T-cell (primary cell): Measurements from ENCODE around the gene RAPSN. TPM values are rescaled to one million over a fixed set of nuclear protein-coding genes. Genes with fewer than 3 reads are reported as not detected.

ENCODE experiments used
- ATAC-seq, 4 experiments: fragments of 200-7000 bp in 3 of 4; fragments of 150-1000 bp in 1 of 4; cut with Tn5 transposase; replicated peaks in 1 of 4; 1 replicate in 3 of 4; 2 replicates in 1 of 4; pipeline ENCODE4 v1.10.0; 2021; ENCODE audit warnings: moderate library complexity in 3 of 4, mild to moderate bottlenecking in 2 of 4, moderate number of reproducible peaks in 1 of 4
- CTCF ChIA-PET, 2 donors: fragments of 300-600 bp; sonication (Branson Sonifier 250); formaldehyde crosslinking; loops; one replicate each; lab custom pipeline; 2022; ENCODE audit warnings: antibody characterized with exemption in 2 of 2; lab: Charles Lee
- POLR2A ChIA-PET, 2 donors: fragments of 300-600 bp; sonication (Branson Sonifier 250); formaldehyde crosslinking; loops; one replicate each; lab custom pipeline; 2022; ENCODE audit warnings: antibody characterized with exemption in 2 of 2; lab: Charles Lee
- DNase-seq, 35 experiments: peaks; one replicate each; pipeline versions ENCODE4 v3.0.0 to v3.0.0-alpha.2; 2013 to 2023
- H3K27ac ChIP-seq: one replicate; pipeline ENCODE4 v1.5.1; 2013; ENCODE audit warnings: low read length
- H3K27me3 ChIP-seq, 2 experiments: replicated peaks in 1 of 2; 1 replicate in 1 of 2; 2 replicates in 1 of 2; pipeline versions ENCODE4 v1.6.1 to v1.7.0; 2013; ENCODE audit warnings: low read length in 1 of 2, mixed read lengths in 1 of 2; ENCODE audit not compliant: control insufficient read depth in 2 of 2, insufficient read depth in 2 of 2; ENCODE audit errors: extremely low read depth in 1 of 2
- H3K36me3 ChIP-seq, 2 donors: 1 replicate in 1 of 2; 2 replicates in 1 of 2; pipeline versions ENCODE4 v1.6.1 to v1.7.0; 2013; ENCODE audit warnings: low read length in 1 of 2; ENCODE audit not compliant: control insufficient read depth in 2 of 2, insufficient read depth in 1 of 2; ENCODE audit errors: extremely low read depth in 1 of 2
- H3K4me1 ChIP-seq, 2 experiments: 1 replicate in 1 of 2; 2 replicates in 1 of 2; pipeline versions ENCODE4 v1.6.1 to v1.7.0; 2013; ENCODE audit warnings: low read length in 2 of 2, mixed read lengths in 1 of 2; ENCODE audit not compliant: insufficient read depth in 2 of 2, control insufficient read depth in 1 of 2; ENCODE audit errors: extremely low read depth in 1 of 2
- H3K4me3 ChIP-seq, 2 donors: 1 replicate in 1 of 2; 2 replicates in 1 of 2; pipeline versions ENCODE4 v1.5.1 to v1.7.0; 2013; ENCODE audit warnings: mild to moderate bottlenecking in 2 of 2, low read length in 1 of 2, moderate library complexity in 1 of 2; ENCODE audit not compliant: control insufficient read depth in 1 of 2; ENCODE audit errors: extremely low read depth in 1 of 2
- H3K9me3 ChIP-seq: 2 replicates; pipeline ENCODE4 v1.7.0; 2013
- H3K27ac Mint-ChIP-seq, 2 donors: one replicate each; pipeline ENCODE4 v1.8.0; 2020 to 2021; ENCODE audit warnings: mild to moderate bottlenecking in 2 of 2, mixed read lengths in 2 of 2
- H3K27me3 Mint-ChIP-seq, 2 donors: one replicate each; pipeline ENCODE4 v1.8.0; 2021 to 2022; ENCODE audit warnings: mixed read lengths in 2 of 2
- H3K36me3 Mint-ChIP-seq: one replicate; pipeline ENCODE4 v1.8.0; 2021; ENCODE audit warnings: mixed read lengths
- H3K4me1 Mint-ChIP-seq, 3 donors: one replicate each; pipeline ENCODE4 v1.8.0; 2020 to 2022; ENCODE audit warnings: mixed read lengths in 3 of 3, mild to moderate bottlenecking in 1 of 3
- H3K4me3 Mint-ChIP-seq, 3 donors: one replicate each; pipeline ENCODE4 v1.8.0; 2020 to 2022; ENCODE audit warnings: mild to moderate bottlenecking in 3 of 3, mixed read lengths in 3 of 3, moderate library complexity in 3 of 3
- H3K9me3 Mint-ChIP-seq, 3 donors: one replicate each; pipeline ENCODE4 v1.8.0; 2020 to 2022; ENCODE audit warnings: mixed read lengths in 3 of 3
- WGBS: methylation state at CpG from one replicate; pipeline ENCODE4 v1.1.5; 2013; ENCODE audit warnings: missing lambda C conversion rate; ENCODE audit not compliant: insufficient coverage; 5-methylcytosine and 5-hydroxymethylcytosine counted together
- total RNA-seq, 35 experiments: library from RNA in 6 of 35; stranded (reverse) in 6 of 35; fragments of 120-200 nt in 1 of 35; gene quantifications; one replicate each; pipeline versions ENCODE4 v1.2.1 to v1.2.4 and lab custom pipeline; 2013 to 2026

RAPSN gene
- total RNA-seq, 5 donors from 2014 or later (not counting 1 experiment from before 2014, with no cell fraction given): 1.1 to 3.4 (median 1.4) TPM

- WGBS: 85% methylated on average over 9 of the region's 9 CpGs
- H3K36me3 Mint-ChIP-seq: no peaks in the 10 kb centered on the region
These were observed 2.1 kb downstream of the RAPSN start for GRCh38 chr11:47446833-47447232.

GRCh38 chr11:47445840-47446239 lies 3.1 kb downstream of the RAPSN start:
- CTCF ChIA-PET: interaction anchor here in 1 of 2 donors (0.7 kb wide), 1 partner anchor 10 kb away, joined by 3 read pairs; no protein-coding TSS in a partner anchor
- H3K9me3 ChIP-seq: no peaks in the 10 kb centered on the region
- no peaks in the 10 kb centered on the region for H3K27me3 ChIP-seq
- H3K27ac Mint-ChIP-seq: no peak overlapping the region
- DNase-seq: no peak
- no peaks in the 10 kb centered on the region for H3K36me3 ChIP-seq
- H3K27ac ChIP-seq: no peak overlapping the region
- no peaks in the 10 kb centered on the region for H3K9me3 Mint-ChIP-seq
- no peaks in the 10 kb centered on the region for H3K4me1 Mint-ChIP-seq
- POLR2A ChIA-PET: interaction anchor here in 1 of 2 donors (0.7 kb wide), 1 partner anchor 150 kb away, joined by 3 read pairs; no protein-coding TSS in a partner anchor
- no peak for ATAC-seq
- H3K4me3 ChIP-seq: no peak overlapping the region
- 96% methylated on average over 4 of the region's 4 CpGs for WGBS
- H3K36me3 Mint-ChIP-seq: no peaks in the 10 kb centered on the region
- H3K27me3 Mint-ChIP-seq: no peaks in the 10 kb centered on the region
- H3K4me3 Mint-ChIP-seq: no peak overlapping the region
- H3K4me1 ChIP-seq: peaks cover 0 to 3% of the 10 kb centered on the region in 2 experiments

More at GRCh38 chr11:47446833-47447232, 2.1 kb downstream of the RAPSN start:
- no peaks in the 10 kb centered on the region for H3K27me3 ChIP-seq
- POLR2A ChIA-PET: interaction anchor here in 1 of 2 donors (0.6 kb wide), 1 partner anchor 349 kb away, joined by 7 read pairs; no protein-coding TSS in a partner anchor
- Mint-ChIP-seq H3K27me3 (no peaks in the 10 kb centered on the region), H3K4me1 (no peaks in the 10 kb centered on the region), H3K9me3 (no peaks in the 10 kb centered on the region), H3K27ac (no peak overlapping the region), H3K4me3 (no peak overlapping the region)
- no peaks in the 10 kb centered on the region for H3K36me3 ChIP-seq
- H3K9me3 ChIP-seq: no peaks in the 10 kb centered on the region
- CTCF ChIA-PET: no interaction called here
- no peak overlapping the region for H3K27ac ChIP-seq
- DNase-seq (no peak), ATAC-seq (no peak)
- no peak overlapping the region for H3K4me3 ChIP-seq
- peaks cover 0 to 3% of the 10 kb centered on the region in 2 experiments for H3K4me1 ChIP-seq

GRCh38 chr11:47443817-47444216 lies 5.1 kb downstream of the RAPSN start:
- Histone ChIP-seq H3K36me3 (no peaks in the 10 kb centered on the region), H3K9me3 (no peaks in the 10 kb centered on the region), H3K27ac (no peak overlapping the region), H3K4me3 (no peak overlapping the region), H3K4me1 (peaks cover 0 to 3% of the 10 kb centered on the region in 2 experiments), H3K27me3 (no peaks in the 10 kb centered on the region)
- Mint-ChIP-seq H3K27ac (no peak overlapping the region), H3K36me3 (no peaks in the 10 kb centered on the region), H3K9me3 (no peaks in the 10 kb centered on the region), H3K4me1 (no peaks in the 10 kb centered on the region), H3K27me3 (no peaks in the 10 kb centered on the region), H3K4me3 (no peak overlapping the region)
- ChIA-PET POLR2A (interaction anchor here in 1 of 2 donors (0.7 kb wide), 1 partner anchor 27 kb away, joined by 5 read pairs; no protein-coding TSS in a partner anchor), CTCF (interaction anchor here in 1 of 2 donors (1.1 kb wide), 1 partner anchor 11 kb away, joined by 3 read pairs; no protein-coding TSS in a partner anchor)
- ATAC-seq (no peak), DNase-seq (no peak)
- WGBS: 63% methylated on average over 2 of the region's 3 CpGs

GRCh38 chr11:47443028-47443700 lies 5.8 kb downstream of the RAPSN start:
- Histone ChIP-seq H3K4me1 (peaks cover 0 to 3% of the 10 kb centered on the region in 2 experiments), H3K27me3 (no peaks in the 10 kb centered on the region), H3K9me3 (no peaks in the 10 kb centered on the region), H3K4me3 (no peak overlapping the region), H3K27ac (no peak overlapping the region), H3K36me3 (no peaks in the 10 kb centered on the region)
- DNase-seq (no peak), ATAC-seq (peak in 2 of 4 experiments; percentile 40 to 51)
- CTCF ChIA-PET: interaction anchor here in 1 of 2 donors (1.1 kb wide), 1 partner anchor 11 kb away, joined by 3 read pairs; no protein-coding TSS in a partner anchor
- H3K4me1 Mint-ChIP-seq: no peaks in the 10 kb centered on the region
- H3K4me3 Mint-ChIP-seq: no peak overlapping the region
- POLR2A ChIA-PET: interaction anchor here in 1 of 2 donors (1.1 kb wide), 1 partner anchor 17 kb away, joined by 3 read pairs; the partner anchor contains the start of gene PSMC3
- no peak overlapping the region for H3K27ac Mint-ChIP-seq
- 91% methylated on average over 9 of the region's 12 CpGs for WGBS
- no peaks in the 10 kb centered on the region for H3K36me3 Mint-ChIP-seq
- no peaks in the 10 kb centered on the region for H3K27me3 Mint-ChIP-seq
- H3K9me3 Mint-ChIP-seq: no peaks in the 10 kb centered on the region

- CTCF ChIA-PET: no interaction called here
- Mint-ChIP-seq H3K9me3 (no peaks in the 10 kb centered on the region), H3K27ac (no peak overlapping the region), H3K36me3 (no peaks in the 10 kb centered on the region), H3K4me1 (no peaks in the 10 kb centered on the region), H3K27me3 (no peaks in the 10 kb centered on the region), H3K4me3 (no peak overlapping the region)
- POLR2A ChIA-PET: interaction anchor here in 1 of 2 donors (0.6 to 1.1 kb wide), 2 partner anchors 10 to 16 kb away, joined by 3 read pairs; partner anchors contain the start of gene PSMC3
- no peak overlapping the region for H3K27ac ChIP-seq
- H3K9me3 ChIP-seq: no peaks in the 10 kb centered on the region
- DNase-seq (no peak), ATAC-seq (no peak)
- no peaks in the 10 kb centered on the region for H3K36me3 ChIP-seq
- H3K4me3 ChIP-seq: no peak overlapping the region
- peaks cover 0 to 3% of the 10 kb centered on the region in 2 experiments for H3K4me1 ChIP-seq
- WGBS: 100% methylated on average over 5 of the region's 8 CpGs
- H3K27me3 ChIP-seq: no peaks in the 10 kb centered on the region
These were observed 6.4 kb downstream of the RAPSN start for GRCh38 chr11:47442514-47442913.

- Mint-ChIP-seq H3K27ac (no peak overlapping the region), H3K4me3 (no peak overlapping the region), H3K4me1 (no peaks in the 10 kb centered on the region), H3K36me3 (no peaks in the 10 kb centered on the region), H3K27me3 (no peaks in the 10 kb centered on the region), H3K9me3 (no peaks in the 10 kb centered on the region)
- Histone ChIP-seq H3K36me3 (no peaks in the 10 kb centered on the region), H3K27ac (no peak overlapping the region), H3K27me3 (no peaks in the 10 kb centered on the region), H3K9me3 (no peaks in the 10 kb centered on the region), H3K4me3 (no peak overlapping the region), H3K4me1 (peaks cover 0 to 3% of the 10 kb centered on the region in 2 experiments)
- ATAC-seq (no peak), DNase-seq (no peak)
- ChIA-PET CTCF (no interaction called here), POLR2A (no interaction called here)
- 93% methylated on average over 4 of the region's 12 CpGs for WGBS
These were observed 7.5 kb downstream of the RAPSN start for GRCh38 chr11:47441421-47441820.
